Stromal cell of bone marrow (primary cell): ENCODE measurements around the gene KIF24.
"Not testable (repeated sequence)": the region's sequence is repeated elsewhere in the genome, so short reads cannot be mapped to it uniquely, and the experiment has no call there.

Source experiments
- DNase-seq: peaks from one replicate; pipeline ENCODE4 v3.0.0-alpha.2; 2012; ENCODE audit warnings: low read depth

Gene KIF24

GRCh38 chr9:34322899-34323591, 6.0 kb downstream of the KIF24 start:
- DNase-seq, result no peak

GRCh38 chr9:34321451-34321850, 7.6 kb downstream of the KIF24 start:
- DNase-seq, result no peak

DNA sequence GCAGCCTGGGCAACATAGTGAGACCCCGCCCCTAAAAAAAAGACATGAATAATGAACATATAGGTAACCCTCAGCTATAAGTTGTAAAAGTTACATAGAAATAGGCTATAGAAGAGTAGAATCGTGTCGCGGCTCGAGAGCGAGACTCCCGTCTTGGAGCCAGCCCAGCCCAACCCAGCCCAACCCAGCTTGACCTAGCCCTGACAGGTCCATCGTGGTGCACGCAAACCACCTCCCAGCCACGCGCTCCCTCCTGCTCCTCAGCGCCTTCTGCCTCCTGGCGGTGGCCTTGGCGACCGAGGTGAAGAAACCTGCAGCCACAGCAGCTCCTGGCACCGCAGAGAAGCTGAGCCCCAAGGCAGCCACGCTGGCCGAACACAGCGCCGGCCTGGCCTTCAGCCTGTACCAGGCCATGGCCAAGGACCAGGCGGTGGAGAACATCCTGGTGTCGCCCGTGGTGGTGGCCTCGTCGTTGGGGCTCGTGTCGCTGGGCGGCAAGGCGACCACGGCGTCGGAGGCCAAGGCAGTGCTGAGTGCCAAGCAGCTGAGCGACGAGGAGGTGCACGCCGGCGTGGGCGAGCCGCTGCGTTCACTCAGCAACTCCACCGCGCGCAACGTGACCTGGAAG, 10.8 kb downstream of the KIF24 start:
- no peak for DNase-seq

GRCh38 chr9:34317436-34317835, 11.6 kb downstream of the KIF24 start:
- DNase-seq, result no peak

DNA sequence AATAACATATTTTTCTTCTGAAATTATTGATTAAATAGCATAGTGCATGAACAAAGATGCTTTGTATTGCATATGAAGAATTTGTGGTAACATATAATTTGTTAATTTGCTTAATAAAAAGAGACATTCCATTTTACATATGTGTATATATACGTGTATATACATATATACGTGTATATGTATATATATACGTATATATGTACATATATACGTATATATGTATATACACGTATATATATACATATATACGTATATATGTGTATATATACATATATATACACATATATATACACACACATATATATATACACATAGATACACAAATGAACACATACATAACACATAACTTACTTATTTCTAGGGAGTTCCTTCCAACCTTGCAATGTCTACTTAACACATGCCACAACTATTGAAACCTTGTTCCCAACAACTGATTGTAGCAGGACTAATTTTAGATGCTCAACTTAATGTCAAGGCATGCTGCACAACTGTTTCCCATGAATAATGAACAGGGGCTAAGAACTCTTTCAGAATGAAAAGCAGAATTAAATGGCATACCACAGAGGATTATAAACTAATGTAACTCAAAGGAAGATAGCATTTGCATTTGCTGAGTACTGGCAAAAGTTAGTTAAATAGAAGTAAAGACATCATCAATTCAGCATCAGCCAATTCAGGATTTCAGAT, 17.4 kb downstream of the KIF24 start:
- DNase-seq, result no peak

DNA sequence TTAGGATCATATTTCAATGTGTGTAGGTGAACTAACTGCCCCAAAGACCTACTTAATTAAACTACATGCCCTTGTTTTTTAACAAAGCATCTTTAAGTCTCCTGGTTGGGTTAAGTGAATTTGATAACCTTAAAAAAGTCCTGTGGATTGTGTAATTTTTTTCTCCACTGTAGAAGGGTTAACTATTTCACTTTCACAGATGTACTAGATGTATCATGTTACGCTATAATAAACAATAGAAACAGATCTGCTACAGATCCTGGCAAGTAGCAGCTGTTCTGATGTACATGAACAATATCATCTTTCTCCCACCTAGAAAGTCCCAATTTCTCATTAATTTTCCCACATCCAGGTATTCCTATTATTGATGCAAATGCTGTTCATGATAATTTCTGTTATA, 18.9 kb downstream of the KIF24 start:
- DNase-seq, result no peak

DNA sequence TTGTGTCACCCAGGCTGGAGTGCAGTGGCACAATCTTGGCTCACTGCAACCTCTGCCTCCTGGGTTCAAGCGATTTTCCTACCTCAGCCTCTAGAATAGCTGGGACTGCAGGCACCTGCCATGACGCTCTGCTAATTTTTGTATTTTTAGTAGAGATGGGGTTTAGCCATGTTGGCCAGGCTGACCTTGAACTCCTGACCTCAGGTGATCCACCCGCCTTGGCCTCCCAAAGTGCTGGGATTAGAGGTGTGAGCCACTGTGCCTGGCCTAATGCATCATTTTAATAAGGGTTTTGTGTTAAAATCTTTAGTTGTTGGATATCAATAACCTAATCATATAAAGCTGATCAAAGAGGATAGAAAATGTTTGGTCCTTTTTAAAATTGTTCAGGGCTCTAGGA, 20.8 kb downstream of the KIF24 start:
- DNase-seq, result not testable (repeated sequence)

GRCh38 chr9:34301064-34301463, 28.0 kb downstream of the KIF24 start:
- not testable (repeated sequence) for DNase-seq

GRCh38 chr9:34292552-34292951, 36.5 kb downstream of the KIF24 start:
- DNase-seq, result no peak

GRCh38 chr9:34291423-34291822, 37.6 kb downstream of the KIF24 start:
- DNase-seq, result no peak

DNA sequence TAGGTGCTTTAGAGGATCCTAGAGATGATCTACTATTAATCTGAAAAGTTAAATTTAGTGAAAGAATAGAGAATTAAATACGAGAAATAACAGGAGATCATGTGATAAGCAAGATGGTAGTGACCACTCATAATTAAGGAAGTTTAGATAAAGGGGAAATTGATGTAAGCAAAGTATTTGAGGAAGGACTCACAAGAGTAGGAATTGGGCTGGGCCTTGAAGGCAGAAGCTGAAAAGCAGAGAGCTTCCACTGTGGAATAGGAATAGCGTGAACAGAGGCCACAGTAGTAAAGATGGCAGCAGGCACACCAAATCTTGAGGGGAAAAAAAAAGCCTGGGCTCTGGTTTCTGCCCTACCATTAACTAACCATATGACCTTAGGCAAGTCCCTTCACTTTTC, 38.0 kb downstream of the KIF24 start:
- DNase-seq, result no peak

- DNase-seq, result no peak
Measured at GRCh38 chr9:34289159-34289558, 39.9 kb downstream of the KIF24 start.

DNA sequence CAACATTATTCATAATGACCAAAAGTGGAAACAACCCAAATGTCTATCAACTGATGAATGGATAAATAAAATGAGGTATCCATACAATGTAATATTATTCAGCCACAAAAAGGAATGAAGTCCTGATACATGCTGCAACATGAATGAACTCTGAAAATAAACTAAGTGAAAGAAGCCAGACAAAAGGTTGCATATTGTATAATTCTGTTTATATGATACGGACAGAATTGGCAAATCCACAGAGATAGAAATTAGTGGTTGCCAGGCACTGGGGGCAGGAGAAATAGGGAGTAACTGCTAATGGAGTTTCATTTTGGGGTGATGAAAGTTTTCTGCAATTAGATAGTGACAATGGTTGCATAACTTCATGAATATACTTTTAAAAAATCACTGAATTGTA, 47.0 kb downstream of the KIF24 start:
- no peak for DNase-seq

DNA sequence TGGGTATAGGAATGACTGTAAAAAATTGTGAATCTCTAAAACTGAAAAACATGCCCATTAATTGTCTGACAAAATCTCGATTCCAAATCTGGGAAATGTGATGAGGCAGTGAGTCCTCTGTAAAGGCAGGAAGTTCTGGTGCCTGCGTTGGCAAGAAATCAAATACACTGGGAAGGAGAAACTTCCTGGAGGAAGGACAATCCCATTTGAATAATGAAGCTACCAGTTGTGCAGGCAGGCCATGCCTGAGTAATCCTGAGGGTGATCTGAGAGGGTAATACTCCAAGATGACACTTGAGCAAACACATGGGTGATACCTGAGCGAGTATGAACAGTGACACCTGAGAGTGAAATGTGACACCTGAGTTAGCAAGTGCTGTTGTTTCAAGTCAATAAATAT, 49.7 kb downstream of the KIF24 start:
- no peak for DNase-seq
